H1 (cell line): ENCODE measurements around the gene SLCO4C1. TPM values are rescaled to one million over a fixed set of nuclear protein-coding genes. Genes with fewer than 3 reads are reported as not detected.

Experiments used
- POLR2A ChIP-seq, 2 experiments: IDR thresholded peaks; 1 replicate in 1 of 2; 2 replicates in 1 of 2; pipeline ENCODE4 v1.6.1; 2011; ENCODE audit warnings: low read depth in 2 of 2, low read length in 2 of 2, mild to moderate bottlenecking in 2 of 2; ENCODE audit errors: control extremely low read depth in 1 of 2
- SIX5 ChIP-seq: IDR thresholded peaks from 2 replicates; pipeline ENCODE4 v1.6.1; 2011; ENCODE audit warnings: mild to moderate bottlenecking, low read depth, low read length
- TAF1 ChIP-seq: IDR thresholded peaks from 2 replicates; pipeline ENCODE4 v1.6.1; 2011; ENCODE audit warnings: mild to moderate bottlenecking, low read depth, low read length
- TAF7 ChIP-seq: optimal IDR thresholded peaks from 2 replicates; pipeline ENCODE3; 2011; ENCODE audit warnings: low read depth, mild to moderate bottlenecking, inconsistent platforms, low read length, moderate library complexity, borderline replicate concordance
- polyA plus RNA-seq, 7 experiments: library from polyadenylated mRNA; depleted of rRNA in 3 of 7; stranded (reverse) in 5 of 7; unstranded in 2 of 7; fragments of >200 nt in 5 of 7; fragments of 200-250 nt in 2 of 7; gene quantifications; 1 replicate in 5 of 7; 2 replicates in 1 of 7; 4 replicates in 1 of 7; pipeline versions ENCODE4 v1.2.1 to v1.2.3, GENCODE V29; 2011 to 2013; ENCODE audit warnings: missing spikeins in 2 of 7, mixed read lengths in 2 of 7
- total RNA-seq: library from RNA; stranded (reverse); fragmentation: NEBNext Ultra II Directional; extraction: Animal tissue kit (Norgen Biotek cat#: 25700); gene quantifications from 2 replicates; pipeline ENCODE4 v1.2.1, GENCODE V29; 2021
- TF ChIP-seq, protein P1 (sequence below): IDR thresholded peaks from 2 replicates; pipeline ENCODE4 v1.6.1; 2012; ENCODE audit warnings: inconsistent platforms

Gene SLCO4C1
- total and polyA plus RNA-seq, 2 of the 8 experiments (the other 6 are each of a cell fraction or from before 2014, with no cell fraction given) = 1.3 to 4.9 TPM

GRCh38 chr5:102283102-102283797, 12.8 kb downstream of the SLCO4C1 start (continued):
- TF ChIP-seq, protein P1, sequence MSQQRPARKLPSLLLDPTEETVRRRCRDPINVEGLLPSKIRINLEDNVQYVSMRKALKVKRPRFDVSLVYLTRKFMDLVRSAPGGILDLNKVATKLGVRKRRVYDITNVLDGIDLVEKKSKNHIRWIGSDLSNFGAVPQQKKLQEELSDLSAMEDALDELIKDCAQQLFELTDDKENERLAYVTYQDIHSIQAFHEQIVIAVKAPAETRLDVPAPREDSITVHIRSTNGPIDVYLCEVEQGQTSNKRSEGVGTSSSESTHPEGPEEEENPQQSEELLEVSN = no peak
- TF ChIP-seq SIX5 (no peak), TAF7 (no peak), TAF1 (no peak), POLR2A (IDR thresholded peaks at IDR 0.05; ENCODE audit: control extremely low read depth in 1 of 2, low read depth in 2 of 2, low read length in 2 of 2) (no peak)
